Effector memory CD4-positive, alpha-beta T cell (primary cell): ENCODE measurements around the gene IL17F.

Source experiments
- DNase-seq, 3 donors: peaks; one replicate each; pipeline ENCODE4 v3.0.0-alpha.2; 2020
- H3K27ac ChIP-seq: 2 replicates; pipeline ENCODE4 v1.7.0; 2013; ENCODE audit warnings: mild to moderate bottlenecking, low read length, moderate library complexity; ENCODE audit not compliant: insufficient read depth, poor library complexity, severe bottlenecking
- H3K27me3 ChIP-seq: replicated peaks from 2 replicates; pipeline ENCODE4 v1.7.0; 2013; ENCODE audit warnings: mild to moderate bottlenecking, low read length; ENCODE audit not compliant: insufficient read depth, control insufficient read depth, poor library complexity, severe bottlenecking
- H3K36me3 ChIP-seq: 2 replicates; pipeline ENCODE4 v1.7.0; 2013; ENCODE audit warnings: mild to moderate bottlenecking, low read length, moderate library complexity; ENCODE audit not compliant: control insufficient read depth, insufficient read depth
- H3K4me1 ChIP-seq: 2 replicates; pipeline ENCODE4 v1.7.0; 2013; ENCODE audit warnings: low read length, mild to moderate bottlenecking; ENCODE audit not compliant: control insufficient read depth, insufficient read depth, poor library complexity, severe bottlenecking
- H3K4me3 ChIP-seq: 2 replicates; pipeline ENCODE4 v1.7.0; 2013; ENCODE audit warnings: low read length, low read depth, mild to moderate bottlenecking; ENCODE audit not compliant: insufficient read depth, poor library complexity, severe bottlenecking
- H3K9me3 ChIP-seq: 2 replicates; pipeline ENCODE4 v1.7.0; 2013; ENCODE audit warnings: mild to moderate bottlenecking, low read length, moderate library complexity; ENCODE audit not compliant: control insufficient read depth

The IL17F gene

DNA sequence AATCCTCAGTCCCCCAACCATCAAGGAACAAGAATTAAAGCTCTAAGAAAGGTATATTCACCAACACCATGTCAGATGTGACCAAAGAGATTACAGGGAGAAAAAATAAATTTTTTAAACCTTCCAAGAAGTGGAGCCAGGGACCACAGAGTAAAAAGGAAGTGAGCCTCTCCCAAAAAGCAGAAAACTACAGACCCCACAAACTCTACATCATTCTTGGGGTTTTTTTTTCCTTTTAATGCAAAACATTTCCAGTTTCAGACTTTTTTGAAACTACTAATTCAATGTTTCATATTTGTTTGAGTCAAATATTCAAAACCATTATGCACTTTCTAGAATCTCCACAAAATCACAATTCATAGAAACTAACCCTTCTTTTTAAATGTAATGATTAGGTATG is 6.8 kb upstream of the IL17F start:
- Histone ChIP-seq H3K27ac (no peak overlapping the region), H3K9me3 (no peaks in the 10 kb centered on the region), H3K4me3 (no peak overlapping the region), H3K4me1 (no peaks in the 10 kb centered on the region), H3K27me3 (no peaks in the 10 kb centered on the region), H3K36me3 (no peaks in the 10 kb centered on the region)
- no peak for DNase-seq

- Histone ChIP-seq H3K9me3 (no peaks in the 10 kb centered on the region), H3K27ac (no peak overlapping the region), H3K4me1 (no peaks in the 10 kb centered on the region), H3K27me3 (no peaks in the 10 kb centered on the region), H3K36me3 (no peaks in the 10 kb centered on the region), H3K4me3 (no peak overlapping the region)
- no peak for DNase-seq
Observed at GRCh38 chr6:52249078-52249477, 4.8 kb upstream of the IL17F start.

- Histone ChIP-seq H3K9me3 (no peaks in the 10 kb centered on the region), H3K27ac (no peak overlapping the region), H3K36me3 (no peaks in the 10 kb centered on the region), H3K27me3 (no peaks in the 10 kb centered on the region), H3K4me1 (no peaks in the 10 kb centered on the region), H3K4me3 (no peak overlapping the region)
- DNase-seq: no peak
Observed at GRCh38 chr6:52245425-52245824, 1.1 kb upstream of the IL17F start.

- no peaks in the 10 kb centered on the region for H3K4me1 ChIP-seq
- DNase-seq: no peak
- no peak overlapping the region for H3K27ac ChIP-seq
- no peaks in the 10 kb centered on the region for H3K9me3 ChIP-seq
- H3K4me3 ChIP-seq: no peak overlapping the region
- H3K36me3 ChIP-seq: no peaks in the 10 kb centered on the region
- peaks cover 5% of the 10 kb centered on the region for H3K27me3 ChIP-seq
Observed at GRCh38 chr6:52243282-52243893, 912 bp downstream of the IL17F start.

GRCh38 chr6:52241819-52242218 is 2.5 kb downstream of the IL17F start:
- H3K36me3 ChIP-seq: no peaks in the 10 kb centered on the region
- no peaks in the 10 kb centered on the region for H3K4me1 ChIP-seq
- H3K9me3 ChIP-seq: no peaks in the 10 kb centered on the region
- no peak overlapping the region for H3K27ac ChIP-seq
- peaks cover 5% of the 10 kb centered on the region for H3K27me3 ChIP-seq
- H3K4me3 ChIP-seq: no peak overlapping the region
- no peak for DNase-seq

GRCh38 chr6:52233975-52234823 is 10.1 kb downstream of the IL17F start:
- no peak for DNase-seq
- no peaks in the 10 kb centered on the region for H3K36me3 ChIP-seq
- no peak overlapping the region for H3K4me3 ChIP-seq
- peaks cover 4% of the 10 kb centered on the region for H3K4me1 ChIP-seq
- H3K27me3 ChIP-seq: peaks cover 5% of the 10 kb centered on the region
- H3K9me3 ChIP-seq: no peaks in the 10 kb centered on the region
- no peak overlapping the region for H3K27ac ChIP-seq

GRCh38 chr6:52233005-52233404 is 11.3 kb downstream of the IL17F start:
- Histone ChIP-seq H3K4me3 (no peak overlapping the region), H3K27ac (no peak overlapping the region), H3K4me1 (peaks cover 4% of the 10 kb centered on the region), H3K9me3 (no peaks in the 10 kb centered on the region), H3K27me3 (no peaks in the 10 kb centered on the region), H3K36me3 (no peaks in the 10 kb centered on the region)
- no peak for DNase-seq

GRCh38 chr6:52231406-52232127 is 12.7 kb downstream of the IL17F start:
- Histone ChIP-seq H3K9me3 (no peaks in the 10 kb centered on the region), H3K4me1 (peaks cover 4% of the 10 kb centered on the region), H3K36me3 (no peaks in the 10 kb centered on the region), H3K4me3 (no peak overlapping the region), H3K27ac (no peak overlapping the region), H3K27me3 (no peaks in the 10 kb centered on the region)
- no peak for DNase-seq

- no peaks in the 10 kb centered on the region for H3K36me3 ChIP-seq
- H3K4me1 ChIP-seq: peaks cover 4% of the 10 kb centered on the region
- no peak overlapping the region for H3K27ac ChIP-seq
- no peaks in the 10 kb centered on the region for H3K9me3 ChIP-seq
- DNase-seq: no peak
- no peak overlapping the region for H3K4me3 ChIP-seq
- H3K27me3 ChIP-seq: no peaks in the 10 kb centered on the region
Observed at GRCh38 chr6:52230685-52231084, 13.6 kb downstream of the IL17F start.

DNA sequence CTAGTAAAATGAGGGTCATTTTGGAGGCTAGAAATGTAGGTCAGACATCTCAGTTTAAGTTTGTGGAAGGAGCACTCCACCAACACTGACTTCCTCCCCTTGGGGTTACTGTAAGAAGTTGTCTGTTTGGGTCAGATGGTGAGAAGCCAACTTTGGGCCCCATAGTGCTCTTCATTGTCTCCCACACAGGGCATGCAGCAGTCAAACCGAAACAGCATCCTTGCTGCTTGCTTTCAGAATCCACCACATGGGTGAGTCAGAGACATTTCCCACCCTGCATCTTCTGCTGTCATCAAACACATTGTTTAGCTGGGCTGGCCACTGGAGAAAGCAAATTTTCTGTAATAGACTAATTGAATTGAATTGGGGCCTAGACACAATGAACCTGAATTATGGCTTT is 16.8 kb downstream of the IL17F start:
- DNase-seq: no peak
- Histone ChIP-seq H3K27ac (no peak overlapping the region), H3K4me3 (no peak overlapping the region), H3K27me3 (no peaks in the 10 kb centered on the region), H3K4me1 (no peaks in the 10 kb centered on the region), H3K9me3 (no peaks in the 10 kb centered on the region), H3K36me3 (no peaks in the 10 kb centered on the region)
